RWPE2 (cell line): ENCODE results near the gene RIPOR1.

ENCODE experiments used
- ATAC-seq: fragments of 200-7000 bp; cut with Tn5 transposase; 3 replicates; pipeline ENCODE4 v1.9.1; 2021; ENCODE audit warnings: low read depth
- DNase-seq: peaks from one replicate; pipeline ENCODE4 v3.0.0-alpha.2; 2020; ENCODE audit warnings: low spot score
- H3K27ac ChIP-seq: fragments of 450-650 bp; 2 replicates; pipeline ENCODE4 v1.5.1; 2017; ENCODE audit warnings: mild to moderate bottlenecking; ENCODE audit not compliant: poor library complexity, severe bottlenecking
- H3K27me3 ChIP-seq: fragments of 250-450 bp; sonication (Bioruptor Pico); 2 replicates; pipeline ENCODE4 v1.5.1; 2021; ENCODE audit warnings: mild to moderate bottlenecking, moderate library complexity; ENCODE audit not compliant: insufficient read depth, poor library complexity, severe bottlenecking
- H3K36me3 ChIP-seq: fragments of 250-450 bp; sonication (Bioruptor Pico); 2 replicates; pipeline ENCODE4 v1.5.1; 2020; ENCODE audit warnings: low read depth, mild to moderate bottlenecking, moderate library complexity
- H3K4me1 ChIP-seq: fragments of 250-450 bp; sonication (Bioruptor Pico); 2 replicates; pipeline ENCODE4 v1.5.1; 2021; ENCODE audit warnings: mild to moderate bottlenecking, moderate library complexity; ENCODE audit not compliant: insufficient read depth, poor library complexity, severe bottlenecking
- H3K4me3 ChIP-seq: fragments of 250-450 bp; sonication (Bioruptor Pico); 2 replicates; pipeline ENCODE4 v1.5.1; 2021; ENCODE audit warnings: mild to moderate bottlenecking, moderate library complexity; ENCODE audit not compliant: severe bottlenecking
- H3K9me3 ChIP-seq: fragments of 250-450 bp; sonication (Bioruptor Pico); 2 replicates; pipeline ENCODE4 v1.5.1; 2021; ENCODE audit warnings: mild to moderate bottlenecking, moderate library complexity; ENCODE audit not compliant: severe bottlenecking
- CTCF ChIP-seq: fragments of 450-650 bp; IDR thresholded peaks from one replicate; pipeline ENCODE4 v1.5.1; 2017; ENCODE audit warnings: mild to moderate bottlenecking, moderate library complexity; ENCODE audit not compliant: poor library complexity, severe bottlenecking

The RIPOR1 gene

GRCh38 chr16:67546091-67546501 lies 17.5 kb downstream of the RIPOR1 start:
- ATAC-seq: no peak
- Histone ChIP-seq H3K27me3 (no peaks in the 10 kb centered on the region), H3K4me1 (peaks cover 2% of the 10 kb centered on the region), H3K27ac (no peak overlapping the region), H3K36me3 (peaks cover 47% of the 10 kb centered on the region), H3K9me3 (no peaks in the 10 kb centered on the region), H3K4me3 (no peak overlapping the region)
- DNase-seq: no peak
- TF ChIP-seq CTCF: no peak

- no peak for DNase-seq
- Histone ChIP-seq H3K27me3 (no peaks in the 10 kb centered on the region), H3K4me3 (no peak overlapping the region), H3K9me3 (no peaks in the 10 kb centered on the region), H3K4me1 (no peaks in the 10 kb centered on the region), H3K27ac (no peak overlapping the region), H3K36me3 (peaks cover 39% of the 10 kb centered on the region)
- peak; percentile 64 for ATAC-seq
- TF ChIP-seq CTCF: peak; percentile 92
Observed at GRCh38 chr16:67546761-67547422, 18.3 kb downstream of the RIPOR1 start.

- DNase-seq (no peak), ATAC-seq (no peak)
- H3K9me3 ChIP-seq: no peaks in the 10 kb centered on the region
- no peaks in the 10 kb centered on the region for H3K4me1 ChIP-seq
- no peaks in the 10 kb centered on the region for H3K27me3 ChIP-seq
- no peak for TF ChIP-seq CTCF
- no peak overlapping the region for H3K27ac ChIP-seq
- H3K4me3 ChIP-seq: no peak overlapping the region
- H3K36me3 ChIP-seq: peaks cover 31% of the 10 kb centered on the region
Observed at GRCh38 chr16:67547423-67548264, 19.0 kb downstream of the RIPOR1 start.

- H3K4me3 ChIP-seq: no peak overlapping the region
- no peak for ATAC-seq
Observed at GRCh38 chr16:67548265-67549126, 19.9 kb downstream of the RIPOR1 start.

More at GRCh38 chr16:67548265-67549126, 19.9 kb downstream of the RIPOR1 start:
- no peak for DNase-seq
- H3K36me3 ChIP-seq: peaks cover 23% of the 10 kb centered on the region
- H3K9me3 ChIP-seq: no peaks in the 10 kb centered on the region
- no peaks in the 10 kb centered on the region for H3K27me3 ChIP-seq
- H3K27ac ChIP-seq: no peak overlapping the region
- no peak for TF ChIP-seq CTCF
- no peaks in the 10 kb centered on the region for H3K4me1 ChIP-seq
